Endothelial cell of umbilical vein (primary cell): Measurements from ENCODE around the gene PLEKHG4. TPM values are rescaled to one million over a fixed set of nuclear protein-coding genes. Genes with fewer than 3 reads are reported as not detected.

Experiments
- BruUV-seq: library from RNA; stranded (reverse); fragments of 400-500 nt; replicated peaks from 2 replicates; lab custom pipeline; 2021; lab: Mats Ljungman, UMichigan
- CTCF ChIA-PET: fragments of 300-600, 350-600 bp; sonication (Branson Sonifier 250); formaldehyde crosslinking; loops from one replicate; lab custom pipeline; 2021; ENCODE audit warnings: antibody characterized with exemption, inconsistent platforms; lab: Charles Lee
- POLR2A ChIA-PET: fragments of 300-600, 350-600 bp; sonication (Branson Sonifier 250); formaldehyde crosslinking; loops from one replicate; lab custom pipeline; 2021; ENCODE audit warnings: antibody characterized with exemption, inconsistent platforms; lab: Charles Lee
- DNase-seq: peaks from one replicate; pipeline ENCODE4 v3.0.0-alpha.2; 2011; ENCODE audit warnings: low read depth, low spot score
- FAIRE-seq: peaks from 2 replicates; lab custom pipeline; 2011; peaks lifted over from hg19 to GRCh38; lab: Jason Lieb, UNC
- H2AFZ ChIP-seq: 2 replicates; pipeline ENCODE4 v1.6.0; 2012; ENCODE audit warnings: low read depth, low read length, control low read depth, inconsistent platforms
- H3K27ac ChIP-seq: 2 replicates; pipeline ENCODE4 v1.5.1; 2011; ENCODE audit warnings: low read depth, mild to moderate bottlenecking, control low read depth, low read length, moderate library complexity; ENCODE audit not compliant: insufficient read depth
- H3K27me3 ChIP-seq, 2 experiments: 2 replicates each; pipeline versions ENCODE4 v1.6.0 to v1.6.1; 2011; ENCODE audit warnings: low read length in 2 of 2, mixed read lengths in 1 of 2; ENCODE audit not compliant: control insufficient read depth in 2 of 2, insufficient read depth in 2 of 2
- H3K36me3 ChIP-seq, 2 experiments: 2 replicates in 1 of 2; 3 replicates in 1 of 2; pipeline ENCODE4 v1.5.1; 2011; ENCODE audit warnings: low read length in 2 of 2, mild to moderate bottlenecking in 1 of 2, moderate library complexity in 1 of 2; ENCODE audit not compliant: control insufficient read depth in 2 of 2, insufficient read depth in 2 of 2; ENCODE audit errors: extremely low read depth in 1 of 2
- H3K4me1 ChIP-seq: 3 replicates; pipeline ENCODE4 v1.5.1; 2011; ENCODE audit warnings: mild to moderate bottlenecking, low read length; ENCODE audit not compliant: control insufficient read depth, insufficient read depth; ENCODE audit errors: extremely low read depth
- H3K4me2 ChIP-seq: 2 replicates; pipeline ENCODE4 v1.6.1; 2011; ENCODE audit warnings: low read length, control low read depth, mixed read lengths; ENCODE audit not compliant: insufficient read depth
- H3K4me3 ChIP-seq, 3 experiments: fragments of 200-600 bp in 1 of 3; sonication (generic), shearing (Covaris generic) in 1 of 3; replicated peaks in 1 of 3; 2 replicates each; pipeline ENCODE4 v1.5.1; 2011 to 2016; ENCODE audit warnings: control low read depth in 3 of 3, low read length in 3 of 3, mild to moderate bottlenecking in 2 of 3, inconsistent platforms in 1 of 3, low read depth in 1 of 3, moderate library complexity in 1 of 3; ENCODE audit not compliant: insufficient read depth in 1 of 3
- H3K79me2 ChIP-seq: 2 replicates; pipeline ENCODE4 v1.6.0; 2012; ENCODE audit warnings: low read length, inconsistent platforms; ENCODE audit not compliant: control insufficient read depth, insufficient read depth
- H3K9ac ChIP-seq: replicated peaks from 2 replicates; pipeline ENCODE3; 2011; ENCODE audit warnings: low read length, control low read depth; ENCODE audit not compliant: insufficient read depth; ENCODE audit errors: extremely low read depth
- H3K9me1 ChIP-seq: replicated peaks from 3 replicates; pipeline ENCODE4 v1.6.0; 2011; ENCODE audit warnings: mild to moderate bottlenecking, low read length; ENCODE audit not compliant: control insufficient read depth, insufficient read depth; ENCODE audit errors: extremely low read depth
- H3K9me3 ChIP-seq: replicated peaks from 2 replicates; pipeline ENCODE4 v1.5.1; 2012; ENCODE audit warnings: low read length, inconsistent platforms; ENCODE audit not compliant: control insufficient read depth, insufficient read depth
- H4K20me1 ChIP-seq: replicated peaks from 2 replicates; pipeline ENCODE3; 2011; ENCODE audit warnings: mild to moderate bottlenecking, low read length; ENCODE audit not compliant: control insufficient read depth, insufficient read depth; ENCODE audit errors: extremely low read depth
- CTCF ChIP-seq, 2 donors: IDR thresholded peaks; 1 replicate in 1 of 2; 2 replicates in 1 of 2; pipeline ENCODE4 v1.5.1; 2011; ENCODE audit warnings: low read length in 2 of 2, mild to moderate bottlenecking in 2 of 2, moderate library complexity in 2 of 2, control low read depth in 1 of 2, inconsistent platforms in 1 of 2, low read depth in 1 of 2; ENCODE audit not compliant: insufficient read depth in 1 of 2; ENCODE audit errors: extremely low read depth in 1 of 2
- EZH2 ChIP-seq: IDR thresholded peaks from 2 replicates; pipeline ENCODE4 v1.6.1; 2012; ENCODE audit warnings: borderline replicate concordance, low read depth, mild to moderate bottlenecking, moderate library complexity, low read length, inconsistent platforms; ENCODE audit not compliant: severe bottlenecking
- FOS ChIP-seq: IDR thresholded peaks from 2 replicates; pipeline ENCODE4 v1.6.1; 2011; ENCODE audit warnings: mild to moderate bottlenecking, low read length, moderate library complexity, borderline replicate concordance; ENCODE audit not compliant: insufficient read depth
- GATA2 ChIP-seq: IDR thresholded peaks from 2 replicates; pipeline ENCODE4 v1.7.0; 2011; ENCODE audit warnings: low read depth, mild to moderate bottlenecking, moderate library complexity, mixed read lengths, low read length; ENCODE audit not compliant: insufficient read length, insufficient read depth
- JUN ChIP-seq: IDR thresholded peaks from 2 replicates; pipeline ENCODE4 v1.6.1; 2011; ENCODE audit warnings: borderline replicate concordance, low read depth; ENCODE audit not compliant: insufficient read length, insufficient read depth
- MYC ChIP-seq: IDR thresholded peaks from one replicate; pipeline ENCODE4 v1.6.1; 2011; ENCODE audit warnings: mild to moderate bottlenecking, low read depth, low read length
- POLR2A ChIP-seq: IDR thresholded peaks from 2 replicates; pipeline ENCODE4 v1.6.1; 2012; ENCODE audit warnings: low read depth, mild to moderate bottlenecking, control low read depth, low read length
- POLR2AphosphoS5 ChIP-seq: IDR thresholded peaks from 2 replicates; pipeline ENCODE4 v1.6.1; 2012; ENCODE audit warnings: low read depth, mild to moderate bottlenecking, control low read depth, low read length, moderate library complexity; ENCODE audit not compliant: insufficient read depth
- dilution Hi-C: fragments of 300-500 bp; cut with MboI; formaldehyde crosslinking; loops from one replicate; pipeline ENCODE4 v1.15.0; 2019; ENCODE audit warnings: low sequenced_read_pairs; ENCODE audit not compliant: extremely low pct_ligation_motif_present
- intact Hi-C: fragments of 100-400 bp; cut with micrococcal nuclease; formaldehyde crosslinking; loops from one replicate; pipeline ENCODE4 v1.10.0; 2022
- polyA plus RNA-seq, 4 experiments: library from polyadenylated mRNA; depleted of rRNA in 3 of 4; stranded (reverse) in 3 of 4; unstranded in 1 of 4; fragments of >200 nt; gene quantifications; 2 replicates each; pipeline versions ENCODE4 v1.2.1 to v1.2.3, GENCODE V29; 2011 to 2012; ENCODE audit warnings: missing spikeins in 1 of 4
- total RNA-seq: library from RNA; stranded (reverse); gene quantifications from 2 replicates; pipeline ENCODE4 v1.2.3, GENCODE V29; 2021
- TF ChIP-seq, protein P1 (sequence below): IDR thresholded peaks from 2 replicates; pipeline ENCODE4 v1.6.1; 2011; ENCODE audit not compliant: insufficient read depth, insufficient read length

PLEKHG4 gene
- total and polyA plus RNA-seq, 2 donors (not counting 3 experiments of a cell fraction or from before 2014, with no cell fraction given) = 26.6 to 34.8 TPM

DNA sequence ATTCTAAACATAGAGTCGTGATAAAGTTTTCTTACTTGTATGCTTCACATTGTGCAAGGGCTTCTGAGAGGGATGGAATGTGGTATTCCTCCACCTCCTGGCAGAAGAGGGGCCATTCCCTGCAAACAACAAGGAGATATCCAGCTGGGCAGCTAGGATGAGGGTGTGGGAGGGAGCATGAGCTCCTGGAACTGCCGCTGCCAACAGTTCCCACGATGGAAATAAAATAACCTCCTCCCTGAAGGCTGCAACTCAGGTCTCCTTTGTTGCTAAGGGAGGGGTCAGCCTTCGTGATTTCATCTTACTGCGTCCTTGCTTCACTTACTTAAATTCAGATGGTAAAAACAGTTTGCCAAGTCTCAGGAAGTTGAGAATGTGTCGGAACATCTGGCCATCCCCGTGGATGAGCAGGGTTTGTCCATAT lies 15.6 kb downstream of the PLEKHG4 start:
- no peaks in the 10 kb centered on the region for H3K79me2 ChIP-seq
- intact Hi-C loops = no loop called here
- H3K27ac ChIP-seq = no peak overlapping the region
- no peaks in the 10 kb centered on the region for H4K20me1 ChIP-seq
- no peaks in the 10 kb centered on the region for H3K36me3 ChIP-seq
- H3K9ac ChIP-seq = no peak overlapping the region
- dilution Hi-C loops = no loop called here
- no peak overlapping the region for H2AFZ ChIP-seq
- POLR2A ChIA-PET = no interaction called here
- FAIRE-seq = no peak
- no peak for DNase-seq
- H3K9me3 ChIP-seq = no peaks in the 10 kb centered on the region
- no peaks in the 10 kb centered on the region for H3K4me1 ChIP-seq
- TF ChIP-seq GATA2 = no peak
- TF ChIP-seq, protein P1, sequence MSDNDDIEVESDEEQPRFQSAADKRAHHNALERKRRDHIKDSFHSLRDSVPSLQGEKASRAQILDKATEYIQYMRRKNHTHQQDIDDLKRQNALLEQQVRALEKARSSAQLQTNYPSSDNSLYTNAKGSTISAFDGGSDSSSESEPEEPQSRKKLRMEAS = no peak
- TF ChIP-seq EZH2 = no peak
- no peak for TF ChIP-seq FOS
- TF ChIP-seq JUN = no peak
- TF ChIP-seq MYC = no peak
- no peak for TF ChIP-seq POLR2AphosphoS5
- TF ChIP-seq POLR2A = no peak
- no peak for TF ChIP-seq CTCF (IDR thresholded peaks at IDR 0.05; ENCODE audit: extremely low read depth in 1 of 2, insufficient read depth in 1 of 2, low read depth in 1 of 2, low read length in 2 of 2)
- H3K9me1 ChIP-seq = no peaks in the 10 kb centered on the region
- no TSS peak for BruUV-seq
- CTCF ChIA-PET = interaction anchor here (0.5 to 1.3 kb wide), 2 partner anchors 86 to 105 kb away, joined by 3 to 4 read pairs; no protein-coding TSS in a partner anchor
- no peaks in the 10 kb centered on the region for H3K27me3 ChIP-seq
- H3K4me2 ChIP-seq = no peak overlapping the region
- H3K4me3 ChIP-seq = no peak overlapping the region
